Activated naive CD4-positive, alpha-beta T cell treated with anti-CD3 and anti-CD28 coated beads, Interleukin-2, amount 50 U/mL, for 72 hours (primary cell): ENCODE measurements around the gene ASTN2. TPM values are rescaled to one million over a fixed set of nuclear protein-coding genes. Genes with fewer than 3 reads are reported as not detected.

Experiments
- ATAC-seq, 2 donors: fragments of 150-1000 bp; cut with Tn5 transposase; 2 replicates each; pipeline ENCODE4 v1.10.0; 2021; ENCODE audit warnings: mild to moderate bottlenecking in 2 of 2, moderate library complexity in 2 of 2
- DNase-seq, 2 donors: peaks; one replicate each; pipeline ENCODE4 v3.0.0; 2021 to 2022; ENCODE audit warnings: low spot score in 2 of 2
- H3K27ac Mint-ChIP-seq, 2 donors: one replicate each; pipeline ENCODE4 v1.8.0; 2022; ENCODE audit warnings: mild to moderate bottlenecking in 2 of 2, mixed read lengths in 2 of 2
- H3K36me3 Mint-ChIP-seq, 2 donors: one replicate each; pipeline ENCODE4 v1.8.0; 2022; ENCODE audit warnings: mixed read lengths in 2 of 2
- H3K9me3 Mint-ChIP-seq, 2 donors: one replicate each; pipeline ENCODE4 v1.8.0; 2022; ENCODE audit warnings: mixed read lengths in 2 of 2
- total RNA-seq, 2 donors: library from RNA; stranded (reverse); gene quantifications; one replicate each; pipeline ENCODE4 v1.2.3, GENCODE V29; 2022

ASTN2 gene
- total RNA-seq, 2 donors from 2014 or later: 4.5 to 5.4 TPM

GRCh38 chr9:117153021-117153420, 261.8 kb downstream of the ASTN2 start:
- Mint-ChIP-seq H3K9me3 (peaks cover 12 to 13% of the 10 kb centered on the region in 2 donors), H3K36me3 (no peaks in the 10 kb centered on the region), H3K27ac (no peak overlapping the region)
- DNase-seq (no peak), ATAC-seq (no peak)

- Mint-ChIP-seq H3K27ac (no peak overlapping the region), H3K9me3 (peaks cover 11 to 13% of the 10 kb centered on the region in 2 donors), H3K36me3 (no peaks in the 10 kb centered on the region)
- ATAC-seq: no peak
- no peak for DNase-seq
Observed at GRCh38 chr9:117151716-117152115, 263.1 kb downstream of the ASTN2 start.

- no peak overlapping the region for H3K27ac Mint-ChIP-seq
- H3K9me3 Mint-ChIP-seq: peaks cover 8 to 18% of the 10 kb centered on the region in 2 donors
- DNase-seq (no peak), ATAC-seq (no peak)
- no peaks in the 10 kb centered on the region for H3K36me3 Mint-ChIP-seq
Observed at GRCh38 chr9:117149996-117150395, 264.9 kb downstream of the ASTN2 start.

GRCh38 chr9:117145811-117146490, 268.9 kb downstream of the ASTN2 start:
- peaks cover 5 to 23% of the 10 kb centered on the region in 2 donors for H3K9me3 Mint-ChIP-seq
- DNase-seq (no peak), ATAC-seq (no peak)
- H3K36me3 Mint-ChIP-seq: no peaks in the 10 kb centered on the region
- no peak overlapping the region for H3K27ac Mint-ChIP-seq

- DNase-seq (no peak), ATAC-seq (no peak)
- no peak overlapping the region for H3K27ac Mint-ChIP-seq
- no peaks in the 10 kb centered on the region for H3K36me3 Mint-ChIP-seq
- H3K9me3 Mint-ChIP-seq: peaks cover 9 to 23% of the 10 kb centered on the region in 2 donors
Observed at GRCh38 chr9:117145081-117145480, 269.8 kb downstream of the ASTN2 start.

- H3K27ac Mint-ChIP-seq: no peak overlapping the region
- H3K36me3 Mint-ChIP-seq: no peaks in the 10 kb centered on the region
- peaks cover 10 to 11% of the 10 kb centered on the region in 2 donors for H3K9me3 Mint-ChIP-seq
- DNase-seq (no peak), ATAC-seq (no peak)
Observed at GRCh38 chr9:117138231-117138630, 276.6 kb downstream of the ASTN2 start.

GRCh38 chr9:117136461-117136860, 278.4 kb downstream of the ASTN2 start:
- Mint-ChIP-seq H3K27ac (no peak overlapping the region), H3K9me3 (peaks cover 5 to 6% of the 10 kb centered on the region in 2 donors), H3K36me3 (no peaks in the 10 kb centered on the region)
- DNase-seq: no peak
- no peak for ATAC-seq

GRCh38 chr9:117135501-117136098, 279.3 kb downstream of the ASTN2 start:
- no peaks in the 10 kb centered on the region for H3K36me3 Mint-ChIP-seq
- no peak for ATAC-seq
- H3K9me3 Mint-ChIP-seq: peaks cover 5 to 6% of the 10 kb centered on the region in 2 donors
- no peak for DNase-seq
- no peak overlapping the region for H3K27ac Mint-ChIP-seq

GRCh38 chr9:117134826-117135500, 279.9 kb downstream of the ASTN2 start:
- no peak for ATAC-seq
- H3K27ac Mint-ChIP-seq: no peak overlapping the region
- H3K36me3 Mint-ChIP-seq: no peaks in the 10 kb centered on the region

GRCh38 chr9:117126871-117127270, 288.0 kb downstream of the ASTN2 start:
- Mint-ChIP-seq H3K9me3 (peaks cover 4 to 13% of the 10 kb centered on the region in 2 donors), H3K36me3 (no peaks in the 10 kb centered on the region), H3K27ac (no peak overlapping the region)
- no peak for ATAC-seq
- DNase-seq: no peak

More at GRCh38 chr9:117134826-117135500, 279.9 kb downstream of the ASTN2 start:
- DNase-seq: no peak
- H3K9me3 Mint-ChIP-seq: peaks cover under 1 to 6% of the 10 kb centered on the region in 2 donors

- ATAC-seq (no peak), DNase-seq (no peak)
- no peaks in the 10 kb centered on the region for H3K36me3 Mint-ChIP-seq
- no peak overlapping the region for H3K27ac Mint-ChIP-seq
- H3K9me3 Mint-ChIP-seq: peaks cover 8 to 13% of the 10 kb centered on the region in 2 donors
Observed at GRCh38 chr9:117125531-117125930, 289.3 kb downstream of the ASTN2 start.

- no peak for DNase-seq
- ATAC-seq: no peak
- Mint-ChIP-seq H3K9me3 (peaks cover 10 to 19% of the 10 kb centered on the region in 2 donors), H3K27ac (no peak overlapping the region), H3K36me3 (no peaks in the 10 kb centered on the region)
Observed at GRCh38 chr9:117123729-117124128, 291.1 kb downstream of the ASTN2 start.

GRCh38 chr9:117122953-117123352, 291.9 kb downstream of the ASTN2 start:
- ATAC-seq (no peak), DNase-seq (no peak)
- Mint-ChIP-seq H3K9me3 (peaks cover 15 to 22% of the 10 kb centered on the region in 2 donors), H3K27ac (no peak overlapping the region), H3K36me3 (no peaks in the 10 kb centered on the region)

GRCh38 chr9:117122102-117122501, 292.8 kb downstream of the ASTN2 start:
- Mint-ChIP-seq H3K27ac (no peak overlapping the region), H3K9me3 (peaks cover 15 to 23% of the 10 kb centered on the region in 2 donors), H3K36me3 (no peaks in the 10 kb centered on the region)
- ATAC-seq (no peak), DNase-seq (no peak)

GRCh38 chr9:117121316-117121715, 293.5 kb downstream of the ASTN2 start:
- Mint-ChIP-seq H3K36me3 (no peaks in the 10 kb centered on the region), H3K27ac (no peak overlapping the region), H3K9me3 (peaks cover 15 to 25% of the 10 kb centered on the region in 2 donors)
- DNase-seq: no peak
- ATAC-seq: no peak

GRCh38 chr9:117120061-117120460, 294.8 kb downstream of the ASTN2 start:
- Mint-ChIP-seq H3K27ac (no peak overlapping the region), H3K36me3 (no peaks in the 10 kb centered on the region), H3K9me3 (peaks cover 19 to 29% of the 10 kb centered on the region in 2 donors)
- DNase-seq: no peak
- no peak for ATAC-seq

GRCh38 chr9:117116084-117116483, 298.8 kb downstream of the ASTN2 start:
- H3K27ac Mint-ChIP-seq: no peak overlapping the region
- no peak for DNase-seq
- H3K36me3 Mint-ChIP-seq: no peaks in the 10 kb centered on the region
- peaks cover 22 to 23% of the 10 kb centered on the region in 2 donors for H3K9me3 Mint-ChIP-seq
- ATAC-seq: no peak
